T-cell (primary cell): ENCODE measurements around the gene RERE. TPM values are rescaled to one million over a fixed set of nuclear protein-coding genes. Genes with fewer than 3 reads are reported as not detected.

ENCODE experiments used
- ATAC-seq, 4 experiments: fragments of 200-7000 bp in 3 of 4; fragments of 150-1000 bp in 1 of 4; cut with Tn5 transposase; replicated peaks in 1 of 4; 1 replicate in 3 of 4; 2 replicates in 1 of 4; pipeline ENCODE4 v1.10.0; 2021; ENCODE audit warnings: moderate library complexity in 3 of 4, mild to moderate bottlenecking in 2 of 4, moderate number of reproducible peaks in 1 of 4
- CTCF ChIA-PET, 2 donors: fragments of 300-600 bp; sonication (Branson Sonifier 250); formaldehyde crosslinking; loops; one replicate each; lab custom pipeline; 2022; ENCODE audit warnings: antibody characterized with exemption in 2 of 2; lab: Charles Lee
- POLR2A ChIA-PET, 2 donors: fragments of 300-600 bp; sonication (Branson Sonifier 250); formaldehyde crosslinking; loops; one replicate each; lab custom pipeline; 2022; ENCODE audit warnings: antibody characterized with exemption in 2 of 2; lab: Charles Lee
- DNase-seq, 35 experiments: peaks; one replicate each; pipeline versions ENCODE4 v3.0.0 to v3.0.0-alpha.2; 2013 to 2023
- H3K27ac ChIP-seq: one replicate; pipeline ENCODE4 v1.5.1; 2013; ENCODE audit warnings: low read length
- H3K27me3 ChIP-seq, 2 experiments: replicated peaks in 1 of 2; 1 replicate in 1 of 2; 2 replicates in 1 of 2; pipeline versions ENCODE4 v1.6.1 to v1.7.0; 2013; ENCODE audit warnings: low read length in 1 of 2, mixed read lengths in 1 of 2; ENCODE audit not compliant: control insufficient read depth in 2 of 2, insufficient read depth in 2 of 2; ENCODE audit errors: extremely low read depth in 1 of 2
- H3K36me3 ChIP-seq, 2 donors: 1 replicate in 1 of 2; 2 replicates in 1 of 2; pipeline versions ENCODE4 v1.6.1 to v1.7.0; 2013; ENCODE audit warnings: low read length in 1 of 2; ENCODE audit not compliant: control insufficient read depth in 2 of 2, insufficient read depth in 1 of 2; ENCODE audit errors: extremely low read depth in 1 of 2
- H3K4me1 ChIP-seq, 2 experiments: 1 replicate in 1 of 2; 2 replicates in 1 of 2; pipeline versions ENCODE4 v1.6.1 to v1.7.0; 2013; ENCODE audit warnings: low read length in 2 of 2, mixed read lengths in 1 of 2; ENCODE audit not compliant: insufficient read depth in 2 of 2, control insufficient read depth in 1 of 2; ENCODE audit errors: extremely low read depth in 1 of 2
- H3K4me3 ChIP-seq, 2 donors: 1 replicate in 1 of 2; 2 replicates in 1 of 2; pipeline versions ENCODE4 v1.5.1 to v1.7.0; 2013; ENCODE audit warnings: mild to moderate bottlenecking in 2 of 2, low read length in 1 of 2, moderate library complexity in 1 of 2; ENCODE audit not compliant: control insufficient read depth in 1 of 2; ENCODE audit errors: extremely low read depth in 1 of 2
- H3K9me3 ChIP-seq: 2 replicates; pipeline ENCODE4 v1.7.0; 2013
- H3K27ac Mint-ChIP-seq, 2 donors: one replicate each; pipeline ENCODE4 v1.8.0; 2020 to 2021; ENCODE audit warnings: mild to moderate bottlenecking in 2 of 2, mixed read lengths in 2 of 2
- H3K27me3 Mint-ChIP-seq, 2 donors: one replicate each; pipeline ENCODE4 v1.8.0; 2021 to 2022; ENCODE audit warnings: mixed read lengths in 2 of 2
- H3K36me3 Mint-ChIP-seq: one replicate; pipeline ENCODE4 v1.8.0; 2021; ENCODE audit warnings: mixed read lengths
- H3K4me1 Mint-ChIP-seq, 3 donors: one replicate each; pipeline ENCODE4 v1.8.0; 2020 to 2022; ENCODE audit warnings: mixed read lengths in 3 of 3, mild to moderate bottlenecking in 1 of 3
- H3K4me3 Mint-ChIP-seq, 3 donors: one replicate each; pipeline ENCODE4 v1.8.0; 2020 to 2022; ENCODE audit warnings: mild to moderate bottlenecking in 3 of 3, mixed read lengths in 3 of 3, moderate library complexity in 3 of 3
- H3K9me3 Mint-ChIP-seq, 3 donors: one replicate each; pipeline ENCODE4 v1.8.0; 2020 to 2022; ENCODE audit warnings: mixed read lengths in 3 of 3
- WGBS: methylation state at CpG from one replicate; pipeline ENCODE4 v1.1.5; 2013; ENCODE audit warnings: missing lambda C conversion rate; ENCODE audit not compliant: insufficient coverage; 5-methylcytosine and 5-hydroxymethylcytosine counted together
- total RNA-seq, 35 experiments: library from RNA in 6 of 35; stranded (reverse) in 6 of 35; fragments of 120-200 nt in 1 of 35; gene quantifications; one replicate each; pipeline versions ENCODE4 v1.2.1 to v1.2.4 and lab custom pipeline; 2013 to 2026

The RERE gene
- total RNA-seq, 5 donors from 2014 or later (not counting 1 experiment from before 2014, with no cell fraction given) = 85.1 to 116 (median 103) TPM

GRCh38 chr1:8800416-8800815, 17.0 kb downstream of the RERE start:
- H3K27ac ChIP-seq = no peak overlapping the region
- no peaks in the 10 kb centered on the region for H3K9me3 Mint-ChIP-seq
- 94% methylated on average over 2 of the region's 5 CpGs for WGBS
- no peaks in the 10 kb centered on the region for H3K27me3 ChIP-seq
- H3K4me3 ChIP-seq = no peak overlapping the region
- ATAC-seq (no peak), DNase-seq (no peak)
- H3K9me3 ChIP-seq = no peaks in the 10 kb centered on the region
- H3K4me1 ChIP-seq = no peaks in the 10 kb centered on the region
- no peaks in the 10 kb centered on the region for H3K27me3 Mint-ChIP-seq
- ChIA-PET POLR2A (interaction anchor here in 1 of 2 donors (0.6 kb wide), 1 partner anchor 1055 kb away, joined by 4 read pairs; no protein-coding TSS in a partner anchor), CTCF (no interaction called here)
- peaks cover 0 to 13% (median 9%) of the 10 kb centered on the region in 3 donors for H3K4me1 Mint-ChIP-seq
- peaks cover 20% of the 10 kb centered on the region for H3K36me3 Mint-ChIP-seq
- no peak overlapping the region for H3K27ac Mint-ChIP-seq
- H3K4me3 Mint-ChIP-seq = no peak overlapping the region
- H3K36me3 ChIP-seq = peaks cover 0 to 3% of the 10 kb centered on the region in 2 donors

- H3K4me1 Mint-ChIP-seq = peaks cover 0 to 6% (median 2%) of the 10 kb centered on the region in 3 donors
- no peak overlapping the region for H3K27ac Mint-ChIP-seq
- Histone ChIP-seq H3K27ac (no peak overlapping the region), H3K4me1 (no peaks in the 10 kb centered on the region), H3K9me3 (no peaks in the 10 kb centered on the region), H3K27me3 (no peaks in the 10 kb centered on the region), H3K4me3 (no peak overlapping the region), H3K36me3 (peaks cover 0 to 3% of the 10 kb centered on the region in 2 donors)
- H3K36me3 Mint-ChIP-seq = peaks cover 20% of the 10 kb centered on the region
- no peak overlapping the region for H3K4me3 Mint-ChIP-seq
- ATAC-seq = no peak
- no peaks in the 10 kb centered on the region for H3K9me3 Mint-ChIP-seq
- no peak for DNase-seq
- ChIA-PET POLR2A (no interaction called here), CTCF (no interaction called here)
- H3K27me3 Mint-ChIP-seq = no peaks in the 10 kb centered on the region
- WGBS = no CpG with 5 or more reads among the region's 5 CpGs
Measured at GRCh38 chr1:8797216-8797615, 20.2 kb downstream of the RERE start.

GRCh38 chr1:8796812-8797211, 20.6 kb downstream of the RERE start:
- CTCF ChIA-PET = no interaction called here
- no peaks in the 10 kb centered on the region for H3K9me3 Mint-ChIP-seq
- DNase-seq = no peak
- H3K9me3 ChIP-seq = no peaks in the 10 kb centered on the region
- H3K4me3 Mint-ChIP-seq = no peak overlapping the region
- WGBS = 30% methylated on average over 2 of the region's 3 CpGs
- H3K27me3 Mint-ChIP-seq = no peaks in the 10 kb centered on the region
- no peak overlapping the region for H3K4me3 ChIP-seq
- POLR2A ChIA-PET = no interaction called here
- peaks cover 0 to 3% (median 2%) of the 10 kb centered on the region in 3 donors for H3K4me1 Mint-ChIP-seq
- H3K4me1 ChIP-seq = no peaks in the 10 kb centered on the region
- H3K27ac ChIP-seq = no peak overlapping the region
- no peaks in the 10 kb centered on the region for H3K27me3 ChIP-seq
- no peak overlapping the region for H3K27ac Mint-ChIP-seq
- H3K36me3 ChIP-seq = peaks cover 0 to 3% of the 10 kb centered on the region in 2 donors
- H3K36me3 Mint-ChIP-seq = peaks cover 20% of the 10 kb centered on the region
- ATAC-seq = no peak

GRCh38 chr1:8794605-8795004, 22.8 kb downstream of the RERE start:
- no peaks in the 10 kb centered on the region for H3K36me3 ChIP-seq
- peaks cover 25% of the 10 kb centered on the region for H3K36me3 Mint-ChIP-seq
- no peaks in the 10 kb centered on the region for H3K9me3 ChIP-seq
- no peaks in the 10 kb centered on the region for H3K9me3 Mint-ChIP-seq
- H3K4me3 Mint-ChIP-seq = no peak overlapping the region
- H3K4me1 ChIP-seq = no peaks in the 10 kb centered on the region
- peaks cover 0 to 3% (median 2%) of the 10 kb centered on the region in 3 donors for H3K4me1 Mint-ChIP-seq
- no peaks in the 10 kb centered on the region for H3K27me3 ChIP-seq
- H3K27ac Mint-ChIP-seq = no peak overlapping the region
- ChIA-PET POLR2A (interaction anchor here in 1 of 2 donors (0.6 kb wide), 1 partner anchor 33 kb away, joined by 4 read pairs; no protein-coding TSS in a partner anchor), CTCF (no interaction called here)
- no peaks in the 10 kb centered on the region for H3K27me3 Mint-ChIP-seq
- no peak for ATAC-seq
- no CpG with 5 or more reads among the region's 3 CpGs for WGBS
- peak in 2 of 35 experiments; percentile 2 to 11 for DNase-seq
- no peak overlapping the region for H3K27ac ChIP-seq
- H3K4me3 ChIP-seq = no peak overlapping the region

GRCh38 chr1:8791819-8792218, 25.6 kb downstream of the RERE start:
- Histone ChIP-seq H3K36me3 (peaks cover 0 to 3% of the 10 kb centered on the region in 2 donors), H3K27me3 (no peaks in the 10 kb centered on the region), H3K27ac (no peak overlapping the region), H3K4me3 (no peak overlapping the region), H3K4me1 (no peaks in the 10 kb centered on the region), H3K9me3 (no peaks in the 10 kb centered on the region)
- POLR2A ChIA-PET = interaction anchor here in 1 of 2 donors (0.6 kb wide), 1 partner anchor 733 kb away, joined by 3 read pairs; no protein-coding TSS in a partner anchor
- Mint-ChIP-seq H3K27me3 (no peaks in the 10 kb centered on the region), H3K4me3 (no peak overlapping the region), H3K9me3 (no peaks in the 10 kb centered on the region), H3K27ac (no peak overlapping the region), H3K4me1 (peaks cover 0 to 1% (median 1%) of the 10 kb centered on the region in 3 donors), H3K36me3 (peaks cover 22% of the 10 kb centered on the region)
- no peak for ATAC-seq
- CTCF ChIA-PET = no interaction called here
- no CpG with 5 or more reads among the region's 3 CpGs for WGBS
- DNase-seq = no peak

- POLR2A ChIA-PET = no interaction called here
- WGBS = no CpG with 5 or more reads among the region's 1 CpG
Measured at GRCh38 chr1:8790987-8791386, 26.5 kb downstream of the RERE start.

More at GRCh38 chr1:8790987-8791386, 26.5 kb downstream of the RERE start:
- ATAC-seq (no peak), DNase-seq (no peak)
- H3K4me3 Mint-ChIP-seq = no peak overlapping the region
- Histone ChIP-seq H3K27ac (no peak overlapping the region), H3K9me3 (no peaks in the 10 kb centered on the region), H3K4me3 (no peak overlapping the region), H3K27me3 (no peaks in the 10 kb centered on the region), H3K4me1 (no peaks in the 10 kb centered on the region), H3K36me3 (peaks cover 0 to 5% of the 10 kb centered on the region in 2 donors)
- no peaks in the 10 kb centered on the region for H3K27me3 Mint-ChIP-seq
- H3K27ac Mint-ChIP-seq = no peak overlapping the region
- CTCF ChIA-PET = no interaction called here
- peaks cover 0 to 2% (median 0%) of the 10 kb centered on the region in 3 donors for H3K4me1 Mint-ChIP-seq
- H3K36me3 Mint-ChIP-seq = peaks cover 18% of the 10 kb centered on the region
- no peaks in the 10 kb centered on the region for H3K9me3 Mint-ChIP-seq
